ENCODE measurements around the gene FAM186B. TPM values are rescaled to one million over a fixed set of nuclear protein-coding genes. Genes with fewer than 3 reads are reported as not detected.

The FAM186B gene
- total and polyA plus RNA-seq, 2 of the 13 experiments (the other 11 are each of a cell fraction or from before 2014, with no cell fraction given), result 0.07 to 0.20 TPM

DNA sequence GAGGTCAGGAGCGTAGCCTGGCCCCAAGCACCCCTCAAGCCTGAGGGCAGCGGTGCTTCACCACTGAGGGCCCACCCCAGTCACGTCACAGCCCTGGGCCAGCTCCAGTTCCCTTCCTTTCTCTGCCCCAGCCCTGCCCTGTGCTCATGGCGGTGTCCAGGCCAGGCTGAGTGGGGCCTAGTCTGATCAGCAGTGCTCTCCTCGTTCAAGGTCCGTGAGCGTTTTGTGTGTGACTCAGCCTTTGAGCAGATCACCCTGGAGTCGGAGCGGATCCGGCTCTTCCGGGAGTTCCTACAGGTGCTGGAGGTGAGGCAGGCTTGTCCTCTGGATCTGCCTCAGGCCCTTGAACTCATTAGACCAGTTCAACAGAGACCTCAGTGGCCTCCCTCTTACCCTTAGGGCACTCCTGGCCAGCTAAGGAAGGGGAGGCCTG, 36.9 kb upstream of the FAM186B start (continued):
- TF ChIP-seq HCFC1 (IDR thresholded peaks at IDR 0.05; ENCODE audit: low read depth, low read length) (no peak), CCDC6 (CRISPR knock-in tag; IDR thresholded peaks at IDR 0.05) (no peak), ZNF883 (CRISPR knock-in tag; IDR thresholded peaks at IDR 0.05; ENCODE audit: not compliant biosample characterization) (peak; percentile 91), ETV5 (CRISPR knock-in tag; IDR thresholded peaks at IDR 0.05; ENCODE audit: borderline replicate concordance) (peak; percentile 81), TOPORS (CRISPR knock-in tag; IDR thresholded peaks at IDR 0.05) (0 out of 2 replicates have a peak, but pooled peaks have one; percentile 38), MTA1 (CRISPR knock-in tag; IDR thresholded peaks at IDR 0.05; ENCODE audit: borderline replicate concordance) (no peak), ZNF441 (CRISPR knock-in tag; IDR thresholded peaks at IDR 0.05; ENCODE audit: borderline replicate concordance) (peak; percentile 88; the same call in 1 of the 2 replicates), KAT8 (CRISPR knock-in tag; IDR thresholded peaks at IDR 0.05) (peak; percentile 85), NR2F1 (CRISPR knock-in tag; IDR thresholded peaks at IDR 0.05) (no peak), NFE2L1 (CRISPR knock-in tag; IDR thresholded peaks at IDR 0.05; ENCODE audit: borderline replicate concordance) (no peak), ZNF256 (CRISPR knock-in tag; conservative IDR thresholded peaks at IDR 0.05) (no peak), ZFX (CRISPR knock-in tag; IDR thresholded peaks at IDR 0.05; ENCODE audit: low read depth) (peak; percentile 98)
- TF ChIP-seq, protein P1, sequence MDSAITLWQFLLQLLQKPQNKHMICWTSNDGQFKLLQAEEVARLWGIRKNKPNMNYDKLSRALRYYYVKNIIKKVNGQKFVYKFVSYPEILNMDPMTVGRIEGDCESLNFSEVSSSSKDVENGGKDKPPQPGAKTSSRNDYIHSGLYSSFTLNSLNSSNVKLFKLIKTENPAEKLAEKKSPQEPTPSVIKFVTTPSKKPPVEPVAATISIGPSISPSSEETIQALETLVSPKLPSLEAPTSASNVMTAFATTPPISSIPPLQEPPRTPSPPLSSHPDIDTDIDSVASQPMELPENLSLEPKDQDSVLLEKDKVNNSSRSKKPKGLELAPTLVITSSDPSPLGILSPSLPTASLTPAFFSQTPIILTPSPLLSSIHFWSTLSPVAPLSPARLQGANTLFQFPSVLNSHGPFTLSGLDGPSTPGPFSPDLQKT (CRISPR knock-in tag; IDR thresholded peaks at IDR 0.05; ENCODE audit: borderline replicate concordance), result no peak
- TF ChIP-seq, protein P2, sequence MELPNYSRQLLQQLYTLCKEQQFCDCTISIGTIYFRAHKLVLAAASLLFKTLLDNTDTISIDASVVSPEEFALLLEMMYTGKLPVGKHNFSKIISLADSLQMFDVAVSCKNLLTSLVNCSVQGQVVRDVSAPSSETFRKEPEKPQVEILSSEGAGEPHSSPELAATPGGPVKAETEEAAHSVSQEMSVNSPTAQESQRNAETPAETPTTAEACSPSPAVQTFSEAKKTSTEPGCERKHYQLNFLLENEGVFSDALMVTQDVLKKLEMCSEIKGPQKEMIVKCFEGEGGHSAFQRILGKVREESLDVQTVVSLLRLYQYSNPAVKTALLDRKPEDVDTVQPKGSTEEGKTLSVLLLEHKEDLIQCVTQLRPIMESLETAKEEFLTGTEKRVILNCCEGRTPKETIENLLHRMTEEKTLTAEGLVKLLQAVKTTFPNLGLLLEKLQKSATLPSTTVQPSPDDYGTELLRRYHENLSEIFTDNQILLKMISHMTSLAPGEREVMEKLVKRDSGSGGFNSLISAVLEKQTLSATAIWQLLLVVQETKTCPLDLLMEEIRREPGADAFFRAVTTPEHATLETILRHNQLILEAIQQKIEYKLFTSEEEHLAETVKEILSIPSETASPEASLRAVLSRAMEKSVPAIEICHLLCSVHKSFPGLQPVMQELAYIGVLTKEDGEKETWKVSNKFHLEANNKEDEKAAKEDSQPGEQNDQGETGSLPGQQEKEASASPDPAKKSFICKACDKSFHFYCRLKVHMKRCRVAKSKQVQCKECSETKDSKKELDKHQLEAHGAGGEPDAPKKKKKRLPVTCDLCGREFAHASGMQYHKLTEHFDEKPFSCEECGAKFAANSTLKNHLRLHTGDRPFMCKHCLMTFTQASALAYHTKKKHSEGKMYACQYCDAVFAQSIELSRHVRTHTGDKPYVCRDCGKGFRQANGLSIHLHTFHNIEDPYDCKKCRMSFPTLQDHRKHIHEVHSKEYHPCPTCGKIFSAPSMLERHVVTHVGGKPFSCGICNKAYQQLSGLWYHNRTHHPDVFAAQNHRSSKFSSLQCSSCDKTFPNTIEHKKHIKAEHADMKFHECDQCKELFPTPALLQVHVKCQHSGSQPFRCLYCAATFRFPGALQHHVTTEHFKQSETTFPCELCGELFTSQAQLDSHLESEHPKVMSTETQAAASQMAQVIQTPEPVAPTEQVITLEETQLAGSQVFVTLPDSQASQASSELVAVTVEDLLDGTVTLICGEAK (IDR thresholded peaks at IDR 0.05), result no peak
- TF ChIP-seq, protein P2 (CRISPR knock-in tag; IDR thresholded peaks at IDR 0.05), result peak; percentile 60; the same call in 1 of the 2 replicates
- TF ChIP-seq, protein P3, sequence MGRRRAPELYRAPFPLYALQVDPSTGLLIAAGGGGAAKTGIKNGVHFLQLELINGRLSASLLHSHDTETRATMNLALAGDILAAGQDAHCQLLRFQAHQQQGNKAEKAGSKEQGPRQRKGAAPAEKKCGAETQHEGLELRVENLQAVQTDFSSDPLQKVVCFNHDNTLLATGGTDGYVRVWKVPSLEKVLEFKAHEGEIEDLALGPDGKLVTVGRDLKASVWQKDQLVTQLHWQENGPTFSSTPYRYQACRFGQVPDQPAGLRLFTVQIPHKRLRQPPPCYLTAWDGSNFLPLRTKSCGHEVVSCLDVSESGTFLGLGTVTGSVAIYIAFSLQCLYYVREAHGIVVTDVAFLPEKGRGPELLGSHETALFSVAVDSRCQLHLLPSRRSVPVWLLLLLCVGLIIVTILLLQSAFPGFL (CRISPR knock-in tag; IDR thresholded peaks at IDR 0.05), result no peak
